ENCODE results near the gene CD19.

DNA sequence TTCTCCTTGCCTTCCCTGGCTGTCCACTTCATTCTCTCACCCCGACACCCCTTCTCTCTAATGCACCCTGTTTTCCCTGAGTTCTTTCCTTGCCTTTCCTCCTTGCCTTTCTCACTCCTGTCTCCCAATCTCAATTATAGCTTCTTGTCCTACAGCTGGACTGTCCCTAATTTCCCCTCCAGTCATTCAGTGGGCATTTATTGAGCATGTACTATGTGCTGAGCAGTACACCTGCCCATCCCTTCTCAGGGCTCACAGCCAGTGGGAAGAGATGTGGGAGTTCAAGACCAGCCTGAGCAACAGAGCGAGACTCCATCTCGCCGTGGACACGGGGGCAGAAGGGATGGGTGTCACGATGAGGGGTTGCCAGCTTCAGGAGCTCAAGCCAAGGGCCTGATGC, 47.7 kb upstream of the CD19 start:
- TF ChIP-seq, protein P1, sequence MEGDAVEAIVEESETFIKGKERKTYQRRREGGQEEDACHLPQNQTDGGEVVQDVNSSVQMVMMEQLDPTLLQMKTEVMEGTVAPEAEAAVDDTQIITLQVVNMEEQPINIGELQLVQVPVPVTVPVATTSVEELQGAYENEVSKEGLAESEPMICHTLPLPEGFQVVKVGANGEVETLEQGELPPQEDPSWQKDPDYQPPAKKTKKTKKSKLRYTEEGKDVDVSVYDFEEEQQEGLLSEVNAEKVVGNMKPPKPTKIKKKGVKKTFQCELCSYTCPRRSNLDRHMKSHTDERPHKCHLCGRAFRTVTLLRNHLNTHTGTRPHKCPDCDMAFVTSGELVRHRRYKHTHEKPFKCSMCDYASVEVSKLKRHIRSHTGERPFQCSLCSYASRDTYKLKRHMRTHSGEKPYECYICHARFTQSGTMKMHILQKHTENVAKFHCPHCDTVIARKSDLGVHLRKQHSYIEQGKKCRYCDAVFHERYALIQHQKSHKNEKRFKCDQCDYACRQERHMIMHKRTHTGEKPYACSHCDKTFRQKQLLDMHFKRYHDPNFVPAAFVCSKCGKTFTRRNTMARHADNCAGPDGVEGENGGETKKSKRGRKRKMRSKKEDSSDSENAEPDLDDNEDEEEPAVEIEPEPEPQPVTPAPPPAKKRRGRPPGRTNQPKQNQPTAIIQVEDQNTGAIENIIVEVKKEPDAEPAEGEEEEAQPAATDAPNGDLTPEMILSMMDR (IDR thresholded peaks at IDR 0.05), result no peak
- TF ChIP-seq POLR2A (IDR thresholded peaks at IDR 0.05), result no peak
- no peak for TF ChIP-seq EP300 (IDR thresholded peaks at IDR 0.05)
